SU-DHL-6 (cell line): ENCODE data around the gene CDCP2.
"Not testable (repeated sequence)": the region's sequence is repeated elsewhere in the genome, so short reads cannot be mapped to it uniquely, and the experiment has no call there.

ENCODE experiments used
- H2AFZ ChIP-seq: fragments of 200-600 bp; sonication (generic); 2 replicates; pipeline ENCODE4 v1.6.1; 2014; ENCODE audit warnings: low read depth, mild to moderate bottlenecking, moderate library complexity, mixed read lengths, antibody characterized with exemption, low read length; ENCODE audit not compliant: severe bottlenecking
- H3F3A ChIP-seq: fragments of 200-600 bp; shearing (Covaris generic); 2 replicates; pipeline ENCODE4 v1.6.0; 2016; ENCODE audit warnings: antibody characterized with exemption, mild to moderate bottlenecking; ENCODE audit not compliant: insufficient read depth
- H3K27ac ChIP-seq: fragments of 200-600 bp; sonication (generic); 2 replicates; pipeline ENCODE4 v1.5.1; 2016; ENCODE audit warnings: low read depth, mild to moderate bottlenecking, low read length, moderate library complexity, mixed read lengths
- H3K27me3 ChIP-seq: fragments of 200-600 bp; sonication (generic), shearing (Covaris generic); 2 replicates; pipeline ENCODE4 v1.6.0; 2014; ENCODE audit warnings: mild to moderate bottlenecking, low read length
- H3K36me3 ChIP-seq: fragments of 200-600 bp; sonication (generic); 2 replicates; pipeline ENCODE4 v1.6.1; 2014; ENCODE audit warnings: mild to moderate bottlenecking, low read length, mixed read lengths
- H3K4me2 ChIP-seq: fragments of 300-600, 200-600 bp; shearing (Covaris generic), sonication (generic); 2 replicates; pipeline ENCODE4 v1.6.0; 2014; ENCODE audit warnings: low read length, low read depth, mild to moderate bottlenecking; ENCODE audit not compliant: poor library complexity, severe bottlenecking
- H3K4me3 ChIP-seq: fragments of 200-600 bp; sonication (generic); 2 replicates; pipeline ENCODE4 v1.5.1; 2014; ENCODE audit warnings: antibody characterized with exemption, low read length, mild to moderate bottlenecking, mixed read lengths; ENCODE audit not compliant: insufficient read depth, poor library complexity, severe bottlenecking
- H3K79me2 ChIP-seq: fragments of 200-600 bp; sonication (generic); 2 replicates; pipeline ENCODE4 v1.6.1; 2014; ENCODE audit warnings: mild to moderate bottlenecking, low read length, moderate library complexity; ENCODE audit not compliant: insufficient read depth
- H3K9ac ChIP-seq: fragments of 200-600 bp; sonication (generic); 2 replicates; pipeline ENCODE4 v1.7.0; 2014; ENCODE audit warnings: mild to moderate bottlenecking, low read length
- H3K9me2 ChIP-seq: fragments of 200-600 bp; sonication (generic); replicated peaks from 2 replicates; pipeline ENCODE4 v1.6.1; 2014; ENCODE audit warnings: low read length; ENCODE audit not compliant: insufficient read depth
- H3K9me3 ChIP-seq: fragments of 200-600 bp; sonication (generic); 2 replicates; pipeline ENCODE4 v1.6.1; 2014; ENCODE audit warnings: low read length, mixed read lengths; ENCODE audit not compliant: insufficient read depth
- H4K20me1 ChIP-seq: fragments of 200-600 bp; sonication (generic); 2 replicates; pipeline ENCODE4 v1.6.1; 2014; ENCODE audit warnings: low read depth, mild to moderate bottlenecking, antibody characterized with exemption, low read length, moderate library complexity, mixed read lengths
- EZH2phosphoT487 ChIP-seq: fragments of 200-600 bp; sonication (generic), shearing (Covaris generic); conservative IDR thresholded peaks from 2 replicates; pipeline ENCODE4 v1.6.1; 2018; ENCODE audit warnings: mild to moderate bottlenecking, antibody characterized with exemption, low read length, moderate library complexity, mixed read lengths
- TF ChIP-seq, protein P1 (sequence below): fragments of 200-600 bp; sonication (generic); IDR thresholded peaks from one replicate; pipeline ENCODE4 v1.5.1; 2017; ENCODE audit warnings: antibody characterized with exemption, mild to moderate bottlenecking, low read length, moderate library complexity; ENCODE audit not compliant: insufficient read depth, poor library complexity, severe bottlenecking

The CDCP2 gene

DNA sequence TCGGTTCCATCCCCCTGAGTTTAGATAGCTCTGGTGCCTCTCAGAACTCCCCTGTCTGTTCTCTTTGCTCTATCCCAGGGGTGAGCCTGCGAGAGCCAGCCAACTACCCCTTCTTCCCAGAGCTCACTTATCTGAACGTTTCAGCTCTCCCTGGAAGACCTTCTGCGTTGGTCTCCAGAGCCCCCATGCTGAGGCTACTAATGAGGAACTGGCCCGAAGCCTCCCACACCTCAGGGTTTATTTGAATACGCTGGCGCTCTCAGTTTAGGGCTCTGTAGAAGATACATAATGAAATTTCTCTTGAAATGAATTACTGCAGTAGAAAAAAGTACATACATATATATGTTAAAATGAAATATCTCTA, 55.9 kb downstream of the CDCP2 start:
- Histone ChIP-seq H3K9ac (no peak overlapping the region), H3K27ac (no peak overlapping the region), H3K9me3 (no peaks in the 10 kb centered on the region), H3K4me2 (no peak overlapping the region), H4K20me1 (no peaks in the 10 kb centered on the region), H3K4me3 (no peak overlapping the region), H3K9me2 (no peaks in the 10 kb centered on the region), H3K27me3 (no peaks in the 10 kb centered on the region), H2AFZ (no peak overlapping the region), H3K79me2 (no peaks in the 10 kb centered on the region), H3K36me3 (no peaks in the 10 kb centered on the region), H3F3A (no peaks in the 10 kb centered on the region)
- TF ChIP-seq, protein P1, sequence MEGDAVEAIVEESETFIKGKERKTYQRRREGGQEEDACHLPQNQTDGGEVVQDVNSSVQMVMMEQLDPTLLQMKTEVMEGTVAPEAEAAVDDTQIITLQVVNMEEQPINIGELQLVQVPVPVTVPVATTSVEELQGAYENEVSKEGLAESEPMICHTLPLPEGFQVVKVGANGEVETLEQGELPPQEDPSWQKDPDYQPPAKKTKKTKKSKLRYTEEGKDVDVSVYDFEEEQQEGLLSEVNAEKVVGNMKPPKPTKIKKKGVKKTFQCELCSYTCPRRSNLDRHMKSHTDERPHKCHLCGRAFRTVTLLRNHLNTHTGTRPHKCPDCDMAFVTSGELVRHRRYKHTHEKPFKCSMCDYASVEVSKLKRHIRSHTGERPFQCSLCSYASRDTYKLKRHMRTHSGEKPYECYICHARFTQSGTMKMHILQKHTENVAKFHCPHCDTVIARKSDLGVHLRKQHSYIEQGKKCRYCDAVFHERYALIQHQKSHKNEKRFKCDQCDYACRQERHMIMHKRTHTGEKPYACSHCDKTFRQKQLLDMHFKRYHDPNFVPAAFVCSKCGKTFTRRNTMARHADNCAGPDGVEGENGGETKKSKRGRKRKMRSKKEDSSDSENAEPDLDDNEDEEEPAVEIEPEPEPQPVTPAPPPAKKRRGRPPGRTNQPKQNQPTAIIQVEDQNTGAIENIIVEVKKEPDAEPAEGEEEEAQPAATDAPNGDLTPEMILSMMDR = no peak
- TF ChIP-seq EZH2phosphoT487 = no peak

DNA sequence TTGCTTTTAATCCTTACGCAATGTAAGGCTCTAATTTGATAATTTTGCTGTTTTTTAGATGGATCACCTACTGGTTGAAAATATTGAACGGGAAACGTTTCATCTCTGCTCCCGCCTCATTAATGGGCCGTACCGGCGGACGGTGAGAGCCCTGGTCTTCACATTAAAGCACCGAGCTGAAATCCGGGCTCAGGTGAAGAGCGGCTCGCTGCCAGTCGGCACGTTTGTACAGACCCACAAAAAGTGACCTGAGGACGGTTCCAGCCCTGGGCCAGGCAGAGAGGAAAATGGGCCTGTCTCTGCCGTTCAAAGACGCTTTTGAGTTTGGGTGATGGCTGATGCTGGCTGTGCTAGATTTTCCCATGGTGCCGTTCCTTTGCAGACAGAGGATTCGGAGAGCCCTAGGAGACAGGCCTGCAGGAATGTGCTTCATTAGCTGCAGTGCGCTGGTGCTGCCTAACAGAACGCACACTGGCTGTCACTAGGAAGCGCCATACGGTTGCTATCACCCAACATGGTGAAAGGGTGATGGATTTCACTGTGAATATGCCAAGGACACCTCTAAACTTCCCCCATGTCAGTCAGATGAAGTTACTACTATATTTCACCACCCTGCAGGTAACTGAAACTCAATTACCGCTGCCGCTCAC, 56.4 kb downstream of the CDCP2 start:
- H3K27ac ChIP-seq = no peak overlapping the region
- H3K9ac ChIP-seq = no peak overlapping the region
- no peaks in the 10 kb centered on the region for H3K27me3 ChIP-seq
- no peak for TF ChIP-seq EZH2phosphoT487
- TF ChIP-seq, protein P1 = no peak
- no peaks in the 10 kb centered on the region for H3K9me3 ChIP-seq
- H3K79me2 ChIP-seq = no peaks in the 10 kb centered on the region
- no peak overlapping the region for H3K4me2 ChIP-seq
- no peak overlapping the region for H2AFZ ChIP-seq
- H4K20me1 ChIP-seq = no peaks in the 10 kb centered on the region
- H3K36me3 ChIP-seq = no peaks in the 10 kb centered on the region
- no peak overlapping the region for H3K4me3 ChIP-seq
- H3F3A ChIP-seq = no peaks in the 10 kb centered on the region
- H3K9me2 ChIP-seq = no peaks in the 10 kb centered on the region

DNA sequence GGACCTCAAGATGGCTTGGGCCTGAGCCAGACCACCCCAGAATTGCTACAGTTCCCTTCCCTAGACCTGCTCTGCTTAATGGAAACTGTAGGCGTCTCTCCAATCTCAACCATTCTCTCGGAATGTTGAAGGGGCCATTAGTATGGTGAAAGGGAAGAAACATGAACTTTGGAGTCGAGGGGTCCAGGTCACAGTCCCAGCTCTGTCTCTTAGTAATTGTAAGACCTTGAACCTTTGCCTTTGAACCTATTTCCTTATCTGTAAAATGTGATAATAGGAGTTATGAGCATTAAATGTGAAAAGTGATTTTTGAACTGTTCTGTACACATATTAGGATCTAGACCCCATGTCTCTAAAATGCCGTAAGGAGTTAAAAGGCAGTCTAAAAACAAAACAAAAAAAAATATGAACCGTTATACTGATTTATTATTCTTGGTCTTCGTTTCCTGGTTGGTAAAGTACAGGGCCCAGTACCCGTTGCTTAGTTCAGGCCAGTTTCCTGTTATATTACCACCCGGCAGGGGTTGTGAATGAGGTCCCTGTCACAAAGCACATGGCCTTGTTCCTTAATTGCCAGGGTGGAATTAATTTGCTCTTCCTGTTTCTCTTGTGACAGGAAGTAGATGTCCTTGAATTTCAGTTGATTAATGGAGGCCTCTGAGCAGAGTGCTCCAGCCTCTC, 57.1 kb downstream of the CDCP2 start:
- Histone ChIP-seq H3K4me2 (no peak overlapping the region), H3K27me3 (no peaks in the 10 kb centered on the region), H4K20me1 (no peaks in the 10 kb centered on the region), H3K36me3 (peaks cover 2% of the 10 kb centered on the region; the same call in 1 of the 2 replicates), H3K27ac (no peak overlapping the region), H3K9me3 (no peaks in the 10 kb centered on the region), H2AFZ (no peak overlapping the region), H3K79me2 (no peaks in the 10 kb centered on the region), H3K9me2 (no peaks in the 10 kb centered on the region), H3F3A (no peaks in the 10 kb centered on the region), H3K9ac (no peak overlapping the region), H3K4me3 (no peak overlapping the region)
- TF ChIP-seq EZH2phosphoT487 = no peak

DNA sequence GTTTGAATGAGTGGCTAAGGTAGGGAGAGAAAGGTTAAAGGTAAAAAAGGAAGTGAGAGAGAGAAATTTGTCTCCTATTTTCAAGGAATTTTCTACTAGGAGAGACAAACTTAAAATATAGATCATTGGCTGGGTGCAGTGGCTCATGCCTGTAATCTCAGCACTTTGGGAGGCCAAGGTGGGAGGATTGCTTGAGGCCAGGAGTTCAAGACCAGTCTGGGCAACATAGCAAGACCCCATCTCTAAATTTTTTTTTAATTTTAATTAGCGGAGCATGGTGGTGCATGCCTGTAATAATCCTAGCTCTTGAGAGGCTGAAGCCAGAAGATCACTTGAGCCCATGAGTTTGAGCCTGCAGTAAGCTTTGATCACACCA, 58.1 kb downstream of the CDCP2 start:
- H2AFZ ChIP-seq, H3K4me3 ChIP-seq, H3K27me3 ChIP-seq, H3K27ac ChIP-seq, H3F3A ChIP-seq, H3K4me2 ChIP-seq, H3K9ac ChIP-seq, H3K36me3 ChIP-seq, H4K20me1 ChIP-seq, H3K9me2 ChIP-seq, H3K79me2 ChIP-seq, H3K9me3 ChIP-seq: not testable (repeated sequence)
